ENCODE data around the gene ZNF236.

Gene ZNF236

DNA sequence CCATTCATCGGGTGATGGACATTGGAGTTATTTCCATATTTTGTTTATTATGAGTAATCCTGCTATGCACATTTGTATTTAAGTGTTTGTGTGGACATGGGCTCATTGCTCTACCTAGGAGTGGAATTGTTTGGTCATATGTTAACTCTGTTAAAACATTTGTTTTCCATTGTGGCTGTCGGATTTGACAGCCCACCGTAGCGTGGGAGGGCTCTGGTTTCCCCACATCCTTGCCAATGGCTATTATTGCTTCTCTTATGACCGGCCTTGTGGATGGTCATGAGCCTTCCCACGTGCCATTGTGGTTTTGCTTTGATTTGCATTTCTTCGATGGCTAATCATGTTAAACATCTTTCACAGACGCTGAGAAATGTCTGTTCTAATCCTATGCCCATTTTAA lies 92.0 kb downstream of the ZNF236 start:
- Mint-ChIP-seq H3K9me3 (no peaks in the 10 kb centered on the region), H3K27ac (no peak overlapping the region), H3K27me3 (no peaks in the 10 kb centered on the region), H3K36me3 (ENCODE audit: insufficient read depth) (peaks cover 57% of the 10 kb centered on the region), H3K4me1 (ENCODE audit: low read depth in 2 of 2) (no peaks in the 10 kb centered on the region), H3K4me3 (no peak overlapping the region)
- ATAC-seq (replicated peaks), result no peak
- DNase-seq, result no peak

DNA sequence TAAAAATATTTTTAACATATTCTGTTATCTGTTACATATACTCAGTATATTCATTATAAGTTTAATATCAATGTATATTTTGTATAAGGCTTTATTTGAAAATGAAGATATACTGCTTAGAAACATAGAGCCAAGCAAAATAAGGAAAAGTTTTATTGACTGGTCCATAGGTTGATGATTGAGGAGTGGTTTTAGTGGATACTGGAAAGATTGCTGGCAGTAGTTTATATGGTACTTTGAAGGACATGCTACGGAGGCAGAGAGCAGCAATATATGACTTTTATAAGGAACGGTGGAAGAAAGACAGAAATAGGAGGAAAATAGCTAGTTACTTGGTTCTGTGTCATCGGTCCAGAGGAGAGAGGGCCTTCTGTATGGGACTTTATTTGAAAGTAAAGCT lies 92.4 kb downstream of the ZNF236 start:
- H3K27ac Mint-ChIP-seq, result peak overlapping the region in 1 of 2 donors; percentile 6
- peaks cover 57% of the 10 kb centered on the region for H3K36me3 Mint-ChIP-seq (ENCODE audit: insufficient read depth)

GRCh38 chr18:76915456-76915855 lies 93.1 kb downstream of the ZNF236 start:
- ATAC-seq (replicated peaks), result no peak
- Mint-ChIP-seq H3K4me3 (no peak overlapping the region), H3K36me3 (ENCODE audit: insufficient read depth) (peaks cover 57% of the 10 kb centered on the region), H3K4me1 (ENCODE audit: low read depth in 2 of 2) (no peaks in the 10 kb centered on the region), H3K9me3 (no peaks in the 10 kb centered on the region), H3K27me3 (no peaks in the 10 kb centered on the region), H3K27ac (no peak overlapping the region)
- no peak for DNase-seq

More for the DNA sequence above, 92.4 kb downstream of the ZNF236 start:
- Mint-ChIP-seq H3K4me1 (ENCODE audit: low read depth in 2 of 2) (no peaks in the 10 kb centered on the region), H3K4me3 (no peak overlapping the region), H3K9me3 (no peaks in the 10 kb centered on the region), H3K27me3 (no peaks in the 10 kb centered on the region)
- DNase-seq, result no peak
- ATAC-seq (replicated peaks), result no peak

- Mint-ChIP-seq H3K9me3 (no peaks in the 10 kb centered on the region), H3K4me3 (no peak overlapping the region), H3K36me3 (ENCODE audit: insufficient read depth) (peaks cover 62% of the 10 kb centered on the region), H3K27ac (no peak overlapping the region), H3K27me3 (no peaks in the 10 kb centered on the region), H3K4me1 (ENCODE audit: low read depth in 2 of 2) (peaks cover 6 to 9% of the 10 kb centered on the region in 2 donors)
- ATAC-seq (replicated peaks) (no peak), DNase-seq (no peak)
These were observed 98.6 kb downstream of the ZNF236 start for GRCh38 chr18:76920974-76921373.

DNA sequence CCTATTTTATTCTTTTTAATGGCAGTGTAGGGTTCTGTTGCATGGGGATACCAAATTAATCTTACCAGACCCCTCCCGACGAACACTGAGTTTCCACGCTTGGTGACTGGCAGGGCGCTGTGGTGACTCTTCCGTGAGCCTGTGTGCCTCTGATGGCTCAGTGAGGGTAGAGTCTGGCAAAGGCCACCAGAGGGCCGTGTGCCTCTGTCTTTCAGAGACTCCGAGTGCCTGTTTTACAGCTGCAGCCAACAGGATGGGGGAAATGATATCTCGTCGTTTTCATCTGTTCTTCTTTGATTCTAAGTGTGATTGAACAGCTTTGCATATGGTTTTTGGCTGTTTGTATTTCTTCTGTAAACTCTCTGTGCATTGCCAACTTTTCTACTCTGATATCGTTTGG lies 99.8 kb downstream of the ZNF236 start:
- Mint-ChIP-seq H3K36me3 (ENCODE audit: insufficient read depth) (peaks cover 53% of the 10 kb centered on the region), H3K27me3 (no peaks in the 10 kb centered on the region), H3K27ac (peak overlapping the region in 1 of 2 donors; percentile 29), H3K4me1 (ENCODE audit: low read depth in 2 of 2) (peaks cover 12 to 13% of the 10 kb centered on the region in 2 donors), H3K9me3 (no peaks in the 10 kb centered on the region), H3K4me3 (no peak overlapping the region)
- ATAC-seq (replicated peaks) (peak; percentile 93), DNase-seq (peak; percentile 4 to 9 (median 5))

GRCh38 chr18:76923485-76924085 lies 101.2 kb downstream of the ZNF236 start:
- H3K36me3 Mint-ChIP-seq (ENCODE audit: insufficient read depth), result peaks cover 51% of the 10 kb centered on the region
- DNase-seq (no peak), ATAC-seq (replicated peaks) (no peak)
- no peak overlapping the region for H3K4me3 Mint-ChIP-seq
- no peaks in the 10 kb centered on the region for H3K9me3 Mint-ChIP-seq
- H3K27ac Mint-ChIP-seq, result no peak overlapping the region
- H3K4me1 Mint-ChIP-seq (ENCODE audit: low read depth in 2 of 2), result peaks cover 12 to 13% of the 10 kb centered on the region in 2 donors
- H3K27me3 Mint-ChIP-seq, result no peaks in the 10 kb centered on the region

- Mint-ChIP-seq H3K9me3 (no peaks in the 10 kb centered on the region), H3K4me1 (ENCODE audit: low read depth in 2 of 2) (peaks cover 13 to 15% of the 10 kb centered on the region in 2 donors), H3K36me3 (ENCODE audit: insufficient read depth) (peaks cover 52% of the 10 kb centered on the region), H3K27me3 (no peaks in the 10 kb centered on the region), H3K27ac (no peak overlapping the region), H3K4me3 (no peak overlapping the region)
- DNase-seq (no peak), ATAC-seq (replicated peaks) (no peak)
These were observed 103.1 kb downstream of the ZNF236 start for GRCh38 chr18:76925501-76925900.

GRCh38 chr18:76927223-76927725 lies 104.9 kb downstream of the ZNF236 start:
- Mint-ChIP-seq H3K4me3 (no peak overlapping the region), H3K27me3 (no peaks in the 10 kb centered on the region), H3K36me3 (ENCODE audit: insufficient read depth) (peaks cover 51% of the 10 kb centered on the region), H3K4me1 (ENCODE audit: low read depth in 2 of 2) (peaks cover 10 to 14% of the 10 kb centered on the region in 2 donors), H3K27ac (peak overlapping the region in 1 of 2 donors; percentile 2), H3K9me3 (no peaks in the 10 kb centered on the region)
- no peak for ATAC-seq (replicated peaks)
- no peak for DNase-seq

GRCh38 chr18:76928179-76928868 lies 106.0 kb downstream of the ZNF236 start:
- Mint-ChIP-seq H3K4me3 (no peak overlapping the region), H3K27me3 (no peaks in the 10 kb centered on the region), H3K27ac (peak overlapping the region in 1 of 2 donors; percentile 25), H3K36me3 (ENCODE audit: insufficient read depth) (peaks cover 50% of the 10 kb centered on the region), H3K4me1 (ENCODE audit: low read depth in 2 of 2) (peaks cover 13 to 14% of the 10 kb centered on the region in 2 donors), H3K9me3 (no peaks in the 10 kb centered on the region)
- DNase-seq, result no peak
- ATAC-seq (replicated peaks), result no peak

- Mint-ChIP-seq H3K27me3 (no peaks in the 10 kb centered on the region), H3K9me3 (no peaks in the 10 kb centered on the region), H3K4me3 (no peak overlapping the region), H3K4me1 (ENCODE audit: low read depth in 2 of 2) (peaks cover 9 to 13% of the 10 kb centered on the region in 2 donors), H3K27ac (no peak overlapping the region), H3K36me3 (ENCODE audit: insufficient read depth) (peaks cover 42% of the 10 kb centered on the region)
- no peak for DNase-seq
- ATAC-seq (replicated peaks), result no peak
These were observed 108.8 kb downstream of the ZNF236 start for GRCh38 chr18:76931171-76931570.

GRCh38 chr18:76932026-76932819 lies 109.9 kb downstream of the ZNF236 start:
- Mint-ChIP-seq H3K4me1 (ENCODE audit: low read depth in 2 of 2) (peaks cover 5 to 11% of the 10 kb centered on the region in 2 donors), H3K9me3 (no peaks in the 10 kb centered on the region), H3K27ac (peak overlapping the region; percentile 28 to 65), H3K36me3 (ENCODE audit: insufficient read depth) (peaks cover 47% of the 10 kb centered on the region), H3K4me3 (no peak overlapping the region), H3K27me3 (no peaks in the 10 kb centered on the region)
- DNase-seq (no peak), ATAC-seq (replicated peaks) (no peak)

- DNase-seq (no peak), ATAC-seq (replicated peaks) (no peak)
- peaks cover 5 to 7% of the 10 kb centered on the region in 2 donors for H3K4me1 Mint-ChIP-seq (ENCODE audit: low read depth in 2 of 2)
- H3K36me3 Mint-ChIP-seq (ENCODE audit: insufficient read depth), result peaks cover 48% of the 10 kb centered on the region
- H3K27me3 Mint-ChIP-seq, result no peaks in the 10 kb centered on the region
- no peak overlapping the region for H3K27ac Mint-ChIP-seq
- no peaks in the 10 kb centered on the region for H3K9me3 Mint-ChIP-seq
- no peak overlapping the region for H3K4me3 Mint-ChIP-seq
These were observed 113.5 kb downstream of the ZNF236 start for GRCh38 chr18:76935722-76936337.

DNA sequence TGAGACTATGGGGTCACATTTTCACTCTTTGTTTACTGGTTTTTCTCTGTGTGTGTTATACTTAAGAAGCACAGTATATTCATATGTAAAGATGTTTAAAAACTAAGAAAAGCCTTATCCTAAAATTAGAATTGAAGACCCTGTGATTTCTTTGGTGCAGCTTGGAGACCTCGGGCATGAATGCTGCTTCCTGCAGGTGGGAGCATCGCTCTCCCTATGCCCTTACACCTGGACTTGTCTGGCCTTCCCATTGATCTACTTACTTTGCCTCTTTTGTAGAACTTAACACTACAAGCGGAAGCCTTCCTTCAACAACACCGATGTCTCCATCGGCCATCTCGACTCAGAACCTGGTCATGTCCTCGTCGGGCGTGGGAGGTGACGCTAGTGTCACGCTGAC lies 114.5 kb downstream of the ZNF236 start:
- Mint-ChIP-seq H3K9me3 (no peaks in the 10 kb centered on the region), H3K4me3 (no peak overlapping the region), H3K27me3 (no peaks in the 10 kb centered on the region), H3K36me3 (ENCODE audit: insufficient read depth) (peaks cover 49% of the 10 kb centered on the region), H3K4me1 (ENCODE audit: low read depth in 2 of 2) (peaks cover 3 to 7% of the 10 kb centered on the region in 2 donors), H3K27ac (no peak overlapping the region)
- DNase-seq (no peak), ATAC-seq (replicated peaks) (no peak)
